Fibroblast of gingiva (primary cell): ENCODE results near the gene E2F3.
A peak's percentile ranks its signal among the peaks of the same experiment; 100 is the strongest.

Experiments used
- DNase-seq: peaks from one replicate; pipeline ENCODE4 v3.0.0-alpha.2; 2011; ENCODE audit warnings: low read depth

E2F3 gene

GRCh38 chr6:20533746-20534294 is 132.1 kb downstream of the E2F3 start:
- no peak for DNase-seq

GRCh38 chr6:20534295-20535262 is 132.9 kb downstream of the E2F3 start, which contains the start of gene CDKAL1:
Gene CDKAL1 (plus strand): TSS chr6:20534457. CDS start chr6:20546351, 11,894 bp downstream.
- peak; percentile 92 for DNase-seq

GRCh38 chr6:20538131-20538662 is 136.5 kb downstream of the E2F3 start:
- DNase-seq: no peak

- no peak for DNase-seq
These were observed 137.2 kb downstream of the E2F3 start for GRCh38 chr6:20538907-20539306.

DNA sequence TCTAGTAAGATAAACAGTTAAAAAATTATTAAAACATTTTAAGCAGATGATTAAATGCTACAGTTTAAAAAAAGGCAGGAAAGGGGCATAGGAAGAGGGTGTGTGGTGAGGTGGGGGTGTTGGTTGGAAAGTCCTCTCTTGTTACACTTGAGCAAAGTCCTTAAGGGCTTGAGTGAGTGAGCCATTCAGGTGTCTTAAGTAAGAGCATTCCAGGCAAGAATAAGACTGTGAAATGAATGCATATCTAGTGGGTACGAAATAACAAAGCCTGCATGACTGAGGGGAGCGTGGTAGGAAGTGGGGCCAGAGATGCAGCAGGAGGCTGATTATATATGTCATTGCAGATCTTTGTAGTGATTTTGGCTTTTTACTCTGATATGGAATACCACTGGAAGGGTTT is 137.7 kb downstream of the E2F3 start:
- DNase-seq: no peak

DNA sequence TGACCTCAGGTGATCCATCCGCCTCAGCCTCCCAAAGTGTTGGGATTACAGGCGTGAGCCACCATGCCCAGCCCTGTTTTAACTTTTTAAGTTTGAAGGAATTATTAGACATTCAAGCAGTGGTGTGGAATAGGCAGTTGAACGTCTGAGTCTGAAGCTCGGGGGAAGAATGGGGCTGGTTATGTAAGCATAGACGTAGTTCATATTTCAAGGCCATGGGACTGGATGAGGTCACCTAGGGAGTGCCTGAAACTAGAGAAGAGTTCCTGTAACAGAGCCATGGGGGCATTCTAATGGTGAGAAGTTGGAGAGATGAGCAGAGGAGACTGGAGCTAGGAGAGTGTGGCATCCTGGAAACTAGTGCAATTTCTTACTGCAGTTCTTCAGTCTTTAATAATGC is 139.0 kb downstream of the E2F3 start:
- DNase-seq: peak; percentile 54

DNA sequence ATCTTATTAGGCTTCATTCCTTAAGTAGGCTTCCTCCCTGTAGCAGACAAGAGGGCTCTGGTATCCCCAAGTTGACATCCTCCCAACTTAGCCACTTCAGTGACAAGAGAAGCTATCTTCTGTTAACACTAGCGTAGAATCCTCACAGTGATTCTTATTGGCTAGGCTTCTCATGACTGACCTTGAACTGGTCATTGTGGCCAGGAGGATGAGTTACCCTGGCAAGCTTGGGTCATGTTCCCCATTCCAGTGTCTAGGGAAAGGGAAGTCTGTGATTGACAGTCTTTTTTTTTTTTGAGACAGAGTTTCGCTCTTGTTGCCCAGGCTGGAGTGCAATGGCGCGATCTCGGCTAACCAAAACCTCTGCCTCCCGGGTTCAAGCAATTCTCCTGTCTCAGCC is 139.7 kb downstream of the E2F3 start:
- DNase-seq: no peak

DNA sequence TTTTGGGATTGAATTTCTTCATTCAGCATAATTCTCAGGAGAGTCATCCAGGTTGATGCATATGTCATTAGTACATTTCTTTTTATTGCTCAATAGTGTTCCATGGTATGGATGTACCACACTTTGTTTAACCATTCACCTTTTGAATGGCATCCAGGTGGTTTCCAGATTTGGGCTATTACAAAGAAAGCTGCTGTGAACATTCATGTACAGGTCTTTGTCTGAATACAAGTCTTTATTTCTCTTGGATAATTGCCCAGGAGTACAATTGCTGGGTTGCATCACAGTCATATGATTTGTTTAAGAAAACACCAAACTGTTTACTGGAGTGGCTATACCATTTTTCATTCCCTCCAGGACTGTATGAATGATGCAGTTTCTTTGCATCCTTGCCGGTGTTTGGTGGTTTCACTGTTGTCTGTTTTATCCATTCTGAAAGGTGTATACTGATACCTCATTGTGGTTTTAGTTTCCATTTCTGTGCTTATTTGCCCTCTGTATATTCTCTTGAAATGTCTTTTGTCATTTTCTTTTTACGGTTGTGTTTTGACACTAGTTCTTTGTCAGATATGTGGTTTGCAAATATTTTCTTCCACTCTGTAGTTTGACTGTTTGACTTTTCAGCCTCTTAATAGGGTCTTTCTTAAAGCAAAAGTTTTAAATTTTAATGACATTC is 141.4 kb downstream of the E2F3 start:
- DNase-seq: peak; percentile 71
